Ovary (tissue), 3 donors: ENCODE results near the gene PHF21A.

Experiments used
- CTCF ChIP-seq, 3 donors: fragments of 450-650 bp in 2 of 3; fragments of 200-600 bp in 1 of 3; IDR thresholded peaks; one replicate each; pipeline versions ENCODE4 v1.5.1 to v1.8.0; 2016 to 2022; ENCODE audit warnings: antibody characterized with exemption in 3 of 3, mild to moderate bottlenecking in 1 of 3
- EP300 ChIP-seq: sonication (generic); formaldehyde crosslinking; IDR thresholded peaks from one replicate; pipeline ENCODE4 v1.6.1; 2017; ENCODE audit warnings: antibody characterized with exemption
- POLR2A ChIP-seq: fragments of 450-650 bp; IDR thresholded peaks from one replicate; pipeline ENCODE4 v1.6.1; 2017; ENCODE audit warnings: antibody characterized with exemption, mild to moderate bottlenecking, moderate library complexity
- donor health status: DM: no; HTN: no; CAD: no.

DNA sequence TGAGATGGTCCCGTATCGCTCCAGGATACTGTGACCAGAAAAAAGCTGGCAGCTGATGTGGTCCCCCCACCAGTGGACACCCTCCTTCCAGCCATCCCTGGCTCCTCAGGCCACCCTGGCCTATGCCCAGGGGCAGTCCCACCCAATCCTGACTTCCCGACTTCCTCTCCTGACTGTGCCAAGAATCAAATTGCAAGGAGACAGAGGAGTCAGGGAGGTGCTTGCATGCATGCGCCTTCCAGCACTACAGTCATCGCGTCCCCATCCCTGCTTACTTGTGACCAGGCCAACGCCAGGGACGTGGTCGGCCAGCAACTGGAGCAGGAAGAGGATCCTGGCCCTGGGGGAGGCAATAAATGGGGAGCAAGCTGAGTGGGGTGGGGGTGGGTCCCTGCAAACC lies 210.6 kb downstream of the PHF21A start:
- no peak for TF ChIP-seq CTCF (IDR thresholded peaks at IDR 0.05)
- TF ChIP-seq POLR2A: no peak
- TF ChIP-seq EP300: no peak
